GM21360 (cell line): ENCODE results near the gene IQGAP3.

Source experiments
- ATAC-seq: cut with Tn5 transposase; IDR thresholded peaks from one replicate; pipeline ENCODE4 v1.9.1; 2021; ENCODE audit warnings: mild to moderate bottlenecking, moderate library complexity; ENCODE audit not compliant: unreplicated experiment

IQGAP3 gene

DNA sequence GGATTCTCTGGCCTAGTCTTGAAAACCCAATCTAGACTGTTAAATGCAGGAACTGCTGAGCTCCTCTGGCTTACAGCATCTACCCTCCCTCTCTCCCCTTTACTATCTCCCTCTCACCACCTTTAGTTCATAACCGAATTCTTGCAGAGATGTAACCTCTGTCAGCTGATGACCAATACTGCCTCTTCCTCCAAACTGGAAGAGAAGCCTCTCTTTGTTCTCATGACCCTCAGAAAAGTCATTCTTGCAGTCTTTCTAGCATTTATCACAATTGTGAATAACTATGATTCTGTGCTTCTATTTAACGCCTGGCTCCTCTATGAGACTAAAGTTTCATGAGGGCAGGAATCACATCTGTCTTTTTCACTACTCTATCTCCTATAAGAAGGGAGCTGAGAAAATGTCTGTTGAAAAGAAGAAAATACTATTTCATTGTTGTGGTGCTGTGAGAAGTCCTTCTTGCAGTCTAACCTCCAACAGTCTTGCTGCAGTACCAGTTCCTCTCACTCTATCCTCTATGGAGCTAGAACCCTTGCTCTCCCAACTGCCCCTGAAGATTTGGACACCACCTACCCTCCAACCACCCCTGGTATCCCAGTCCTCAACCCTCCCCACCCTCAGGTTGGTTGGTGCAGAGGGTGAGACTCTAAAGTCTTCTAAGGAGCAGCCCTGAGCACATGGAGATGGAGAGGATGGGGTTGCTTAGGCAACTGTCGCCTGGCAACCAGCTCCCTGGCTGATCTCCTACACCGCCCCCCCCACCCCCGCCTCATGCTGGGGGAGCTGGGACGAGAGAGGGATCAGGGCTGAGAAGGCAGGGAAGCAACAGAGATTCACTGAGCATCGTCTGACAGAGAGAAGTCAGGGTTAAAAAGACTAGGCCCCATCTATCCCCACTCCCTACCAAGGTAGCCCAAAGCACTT, 85.7 kb downstream of the IQGAP3 start:
- no peak for ATAC-seq

DNA sequence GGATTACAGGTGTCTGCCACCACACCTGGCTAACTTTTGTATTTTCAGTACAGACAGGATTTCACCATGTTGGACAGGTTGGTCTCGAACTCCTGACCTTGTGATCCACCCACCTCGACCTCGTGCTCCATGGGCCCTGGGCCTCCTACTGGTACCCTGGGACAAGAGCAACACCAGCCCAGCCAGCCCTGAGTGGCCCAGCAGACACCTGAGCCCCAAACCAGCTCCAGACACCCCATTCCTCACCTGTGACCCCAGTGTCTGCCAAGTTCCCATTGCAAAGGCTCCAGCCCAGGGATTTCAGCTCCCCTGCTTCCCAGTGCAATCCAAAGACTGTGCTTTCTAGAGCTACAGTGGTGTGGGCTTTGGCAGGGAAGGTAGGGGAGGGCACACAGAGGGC, 86.4 kb downstream of the IQGAP3 start:
- no peak for ATAC-seq

GRCh38 chr1:156484480-156485058, 87.8 kb downstream of the IQGAP3 start:
- no peak for ATAC-seq

- no peak for ATAC-seq
Observed at GRCh38 chr1:156483397-156483796, 89.0 kb downstream of the IQGAP3 start.

DNA sequence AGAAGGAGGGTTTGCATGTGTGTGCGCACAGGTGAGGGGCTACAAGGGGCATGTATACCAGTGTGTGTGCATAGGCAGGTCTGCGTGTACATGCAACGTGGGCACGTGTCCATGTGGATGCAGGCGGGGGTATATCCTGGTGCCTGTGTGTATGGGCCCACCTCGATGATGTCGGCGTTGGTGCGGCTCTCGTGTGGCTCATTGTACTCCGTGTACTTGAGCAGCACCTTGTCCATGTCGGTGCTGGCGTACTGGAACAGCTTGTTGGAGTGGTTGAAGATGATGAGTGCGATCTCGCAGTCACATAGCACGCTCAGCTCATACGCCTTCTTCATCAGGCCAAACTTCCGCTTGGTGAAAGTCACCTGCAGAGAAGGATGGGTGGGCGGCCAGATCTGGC, 90.1 kb downstream of the IQGAP3 start:
- no peak for ATAC-seq

DNA sequence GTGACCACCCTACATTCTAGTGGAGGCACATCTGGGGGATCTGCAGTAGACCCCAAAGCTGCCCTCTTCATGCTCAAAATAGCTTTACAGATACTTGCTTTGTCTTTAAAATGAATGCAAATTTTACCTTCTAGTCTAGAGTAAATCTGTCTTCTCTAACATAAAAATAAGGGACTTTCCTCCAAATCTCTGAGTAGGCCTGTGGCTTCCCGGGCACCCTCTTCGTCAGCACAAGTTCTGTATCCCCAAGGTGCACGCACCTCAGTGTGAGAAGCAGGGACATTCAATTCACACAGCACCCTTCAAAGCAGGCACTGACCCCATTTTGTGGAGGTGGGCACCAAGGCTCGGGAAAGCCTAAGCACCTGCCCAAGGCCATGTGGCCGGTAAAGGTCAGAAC, 90.8 kb downstream of the IQGAP3 start:
- no peak for ATAC-seq

- no peak for ATAC-seq
Observed at GRCh38 chr1:156480411-156481192, 91.8 kb downstream of the IQGAP3 start.

GRCh38 chr1:156480016-156480370, 92.4 kb downstream of the IQGAP3 start:
- ATAC-seq: no peak

DNA sequence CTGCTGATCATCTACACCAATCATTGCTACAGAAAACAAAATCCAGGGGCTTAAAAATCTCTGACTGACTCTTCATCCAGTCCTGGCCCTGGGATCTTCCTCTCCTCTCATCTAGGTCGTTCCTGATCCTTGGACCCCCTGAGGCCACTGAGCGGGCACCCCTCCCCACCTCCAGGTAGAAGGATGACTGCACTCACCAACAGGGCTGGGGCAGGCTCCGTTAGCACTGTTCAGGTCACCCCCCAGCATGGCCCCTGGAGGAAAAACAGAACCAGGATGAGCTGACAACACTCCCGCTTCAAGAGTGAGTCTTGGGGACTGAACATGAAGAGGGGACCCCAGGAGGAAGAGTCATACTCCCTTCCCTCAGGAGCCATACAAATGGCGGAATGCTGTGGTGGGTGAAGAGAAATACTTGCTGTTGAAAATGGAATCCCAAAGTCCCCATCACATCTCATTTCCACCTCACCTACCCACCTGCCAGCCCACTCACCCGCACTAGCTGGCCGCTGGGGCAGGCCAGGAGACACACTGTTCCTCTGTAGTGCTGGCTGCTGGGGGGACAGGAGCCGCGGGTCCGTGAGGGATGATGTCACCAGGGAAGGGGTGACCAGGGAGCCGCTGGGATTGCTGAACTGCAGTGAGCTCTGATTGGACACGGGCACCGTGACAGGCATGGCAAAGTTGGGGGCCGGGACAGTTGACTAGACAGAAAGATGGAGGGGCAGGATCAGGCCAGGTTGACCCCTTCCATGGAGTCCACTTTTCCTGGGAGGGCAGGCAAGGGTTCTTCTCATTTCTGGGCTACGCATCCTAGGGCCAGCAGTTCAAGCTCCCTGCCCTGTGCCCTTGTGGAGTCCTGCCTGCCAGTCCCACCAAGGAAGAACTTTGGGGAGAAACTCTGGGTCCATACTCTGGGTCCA, 93.0 kb downstream of the IQGAP3 start:
- ATAC-seq: no peak

DNA sequence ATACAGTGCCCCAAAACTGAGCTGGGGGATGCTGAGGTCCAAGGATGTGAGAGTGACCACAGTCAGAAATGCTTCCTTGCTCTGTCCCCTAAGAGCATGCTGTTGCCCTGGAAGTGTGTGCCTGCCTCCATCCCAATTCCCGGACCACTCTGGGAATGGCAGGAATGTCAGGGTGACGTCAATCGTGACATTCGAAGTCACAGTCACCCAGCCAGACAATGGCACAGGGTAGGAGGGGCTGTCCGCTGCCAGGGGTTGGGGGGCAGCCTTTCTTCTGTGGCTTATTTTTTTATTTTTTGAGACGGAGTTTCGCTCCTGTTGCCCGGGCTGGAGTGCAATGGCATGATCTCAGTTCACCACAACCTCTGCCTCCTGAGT, 94.1 kb downstream of the IQGAP3 start:
- ATAC-seq: no peak

DNA sequence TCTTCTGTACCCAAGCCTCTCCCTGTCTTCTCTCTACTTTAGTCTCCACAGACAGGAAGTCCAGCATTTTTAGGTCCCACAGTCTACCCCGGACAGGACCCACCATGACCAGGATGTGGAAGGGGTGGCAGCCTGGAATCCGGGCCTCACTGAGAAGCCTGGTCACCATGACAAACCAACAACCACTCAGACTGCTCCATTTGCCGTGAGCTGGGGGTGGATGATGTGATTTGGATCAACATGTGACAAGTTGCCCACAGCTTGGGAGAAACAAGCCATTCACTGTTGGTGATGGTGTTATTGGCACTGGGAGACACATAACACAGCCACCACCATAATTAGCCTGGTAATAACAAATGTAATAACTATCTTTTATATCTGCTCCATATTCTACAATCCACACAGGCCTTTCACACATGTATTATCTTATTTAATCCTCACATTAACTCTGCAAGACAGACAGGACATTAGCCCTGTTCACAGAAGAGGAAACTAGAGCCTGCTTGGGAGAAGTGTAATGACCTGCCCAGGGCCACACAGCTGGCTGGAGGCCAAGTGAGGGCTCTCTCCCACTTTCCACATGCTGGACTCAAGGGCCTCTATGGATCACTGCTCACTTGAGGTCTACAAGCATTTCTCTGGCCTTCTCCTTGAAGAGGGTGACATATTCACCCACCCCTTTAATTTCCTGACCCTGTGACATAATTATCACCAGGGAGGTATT, 94.7 kb downstream of the IQGAP3 start:
- ATAC-seq: no peak

DNA sequence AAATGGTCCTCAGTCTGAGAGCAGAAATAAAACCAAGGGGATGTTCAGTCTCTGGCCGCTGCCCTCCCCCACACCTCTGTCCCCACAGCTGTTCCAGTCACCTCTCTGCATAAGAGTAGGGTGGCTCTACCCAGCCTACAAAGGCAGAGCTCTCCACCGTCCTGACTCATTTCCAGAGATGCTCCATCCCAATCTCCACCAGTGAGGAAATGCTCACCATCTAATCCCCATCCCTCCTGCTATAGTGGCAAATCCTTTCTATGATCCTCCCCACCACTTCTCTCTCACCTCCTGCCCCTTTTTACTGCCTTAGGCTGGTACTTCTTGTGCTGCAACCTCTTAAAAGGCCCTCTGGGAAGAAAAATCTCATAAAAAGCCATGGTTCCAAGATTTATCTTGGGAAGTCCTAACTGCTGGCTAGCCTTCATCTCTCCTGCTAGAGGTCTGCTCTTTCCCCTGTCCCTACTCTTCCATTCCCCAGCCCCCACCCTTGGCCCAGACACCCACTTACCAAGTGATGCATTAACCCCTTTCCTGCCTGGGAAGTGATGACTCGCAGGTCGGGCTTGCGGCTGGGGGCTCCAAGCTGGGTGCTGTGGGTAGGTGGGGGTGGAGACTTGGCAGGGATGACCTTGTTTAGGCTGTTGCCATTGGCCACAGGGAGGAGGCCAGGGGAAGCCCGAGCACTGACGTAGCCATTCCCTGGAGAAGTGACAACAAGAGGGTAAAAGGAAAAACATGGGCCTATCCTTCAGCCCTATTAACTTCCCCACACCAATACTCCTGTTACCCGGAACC, 95.7 kb downstream of the IQGAP3 start:
- ATAC-seq: no peak

DNA sequence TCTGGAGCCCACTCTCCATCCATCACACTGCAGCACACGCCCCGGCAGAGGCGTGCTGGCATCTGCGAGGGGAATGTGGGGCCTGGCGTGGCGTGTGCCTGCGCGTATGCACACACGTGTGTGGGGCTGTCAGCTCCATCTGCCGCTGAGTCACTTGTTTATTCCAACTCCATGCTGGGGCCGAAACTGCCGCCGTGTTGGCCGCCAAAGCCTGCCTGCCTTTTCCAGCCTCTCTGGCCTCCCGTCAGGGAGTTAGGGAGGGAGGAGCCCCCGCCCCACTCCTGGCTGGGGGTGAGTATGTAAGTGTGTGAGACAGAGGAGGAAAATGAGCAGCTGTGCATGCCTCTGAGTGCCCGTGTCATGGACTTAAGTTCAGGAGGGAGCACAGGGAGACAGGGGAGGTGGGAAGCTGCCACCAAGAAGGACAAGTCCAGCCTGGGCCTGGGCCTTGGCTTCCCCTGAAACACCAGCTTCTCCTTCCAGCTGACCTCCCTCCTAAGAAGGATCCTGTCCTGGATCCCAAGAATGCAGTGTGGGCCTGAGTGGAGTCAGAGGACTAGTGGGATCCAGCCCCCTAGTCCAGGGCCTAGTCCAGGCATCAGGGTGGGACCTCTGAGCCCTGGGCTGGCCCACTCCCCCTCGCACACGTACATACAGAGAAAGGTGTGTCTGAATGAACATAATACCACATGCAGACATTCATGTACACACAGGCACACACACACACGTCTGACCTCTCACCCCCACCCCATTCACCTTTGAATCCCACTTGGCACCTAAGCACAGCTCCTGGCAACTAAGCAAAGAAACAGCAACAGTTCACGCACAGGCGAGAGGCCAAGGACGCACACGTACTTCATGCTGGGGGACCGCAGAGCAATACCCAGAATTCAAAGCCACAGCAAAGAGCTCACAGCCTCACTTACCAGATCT, 96.5 kb downstream of the IQGAP3 start:
- ATAC-seq: no peak
